GM23338 (cell line): ENCODE data around the gene STT3B. TPM values are rescaled to one million over a fixed set of nuclear protein-coding genes. Genes with fewer than 3 reads are reported as not detected.

ENCODE experiments used
- ATAC-seq: fragments of 200-7000 bp; cut with Tn5 transposase; 3 replicates; pipeline ENCODE4 v1.9.1; 2020
- DNase-seq: peaks from one replicate; pipeline ENCODE4 v3.0.0-alpha.2; 2015; ENCODE audit warnings: low spot score
- H2AFZ ChIP-seq: fragments of 200-600 bp; sonication (generic); 2 replicates; pipeline ENCODE4 v1.8.0; 2016; ENCODE audit warnings: antibody characterized with exemption, mild to moderate bottlenecking, moderate library complexity
- H3F3A ChIP-seq: fragments of 200-600 bp; sonication (generic); replicated peaks from 2 replicates; pipeline ENCODE4 v1.8.0; 2017; ENCODE audit warnings: antibody characterized with exemption, mixed run types, low read depth
- H3K27ac ChIP-seq: fragments of 200-600 bp; sonication (generic); 2 replicates; pipeline ENCODE4 v1.6.1; 2016; ENCODE audit warnings: low read depth
- H3K27me3 ChIP-seq: fragments of 200-600 bp; sonication (generic); 2 replicates; pipeline ENCODE4 v1.8.0; 2016; ENCODE audit warnings: mild to moderate bottlenecking, mixed run types, moderate library complexity; ENCODE audit not compliant: insufficient read depth
- H3K36me3 ChIP-seq: fragments of 200-600 bp; sonication (generic); 2 replicates; pipeline ENCODE4 v1.8.0; 2016; ENCODE audit warnings: mild to moderate bottlenecking; ENCODE audit not compliant: insufficient read depth
- H3K4me1 ChIP-seq: fragments of 200-600 bp; sonication (generic); 2 replicates; pipeline ENCODE4 v1.8.0; 2016; ENCODE audit warnings: mild to moderate bottlenecking, moderate library complexity; ENCODE audit not compliant: insufficient read depth
- H3K4me2 ChIP-seq: fragments of 200-600 bp; sonication (generic); 2 replicates; pipeline ENCODE4 v1.7.1; 2017; ENCODE audit warnings: mixed run types
- H3K4me3 ChIP-seq: fragments of 200-600 bp; sonication (generic); 2 replicates; pipeline ENCODE4 v1.6.1; 2016; ENCODE audit warnings: mixed run types
- H3K79me2 ChIP-seq: fragments of 200-600 bp; sonication (generic); replicated peaks from 2 replicates; pipeline ENCODE4 v1.8.0; 2017; ENCODE audit warnings: mild to moderate bottlenecking; ENCODE audit not compliant: insufficient read depth
- H3K9me2 ChIP-seq: fragments of 200-600 bp; sonication (generic); 2 replicates; pipeline ENCODE4 v1.8.0; 2017; ENCODE audit not compliant: insufficient read depth
- H4K20me1 ChIP-seq: fragments of 200-600 bp; sonication (generic); replicated peaks from 2 replicates; pipeline ENCODE4 v1.8.0; 2017; ENCODE audit warnings: mild to moderate bottlenecking; ENCODE audit not compliant: insufficient read depth
- H3K27ac Mint-ChIP-seq: 2 replicates; pipeline ENCODE4 v1.8.0; 2020; ENCODE audit warnings: inconsistent platforms, mild to moderate bottlenecking, moderate library complexity, mixed read lengths
- H3K27me3 Mint-ChIP-seq: 3 replicates; pipeline ENCODE4 v1.8.0; 2022; ENCODE audit warnings: low read depth, mild to moderate bottlenecking, moderate library complexity, mixed read lengths, inconsistent platforms; ENCODE audit not compliant: insufficient read depth, poor library complexity
- H3K36me3 Mint-ChIP-seq: 3 replicates; pipeline ENCODE4 v1.8.0; 2021; ENCODE audit warnings: low read depth, mild to moderate bottlenecking, inconsistent platforms, moderate library complexity, mixed read lengths
- H3K4me1 Mint-ChIP-seq: 3 replicates; pipeline ENCODE4 v1.8.0; 2020; ENCODE audit warnings: mild to moderate bottlenecking, inconsistent platforms, mixed read lengths
- H3K4me3 Mint-ChIP-seq: 3 replicates; pipeline ENCODE4 v1.8.0; 2021; ENCODE audit warnings: moderate library complexity, mild to moderate bottlenecking, inconsistent platforms, mixed read lengths
- H3K9me3 Mint-ChIP-seq: 3 replicates; pipeline ENCODE4 v1.8.0; 2020; ENCODE audit warnings: moderate library complexity, mild to moderate bottlenecking, inconsistent platforms, mixed read lengths
- CREB1 ChIP-seq: fragments of 250-450 bp; sonication (Bioruptor Pico); IDR thresholded peaks from 2 replicates; pipeline ENCODE4 v1.5.0; 2020; ENCODE audit warnings: low read depth, mild to moderate bottlenecking, moderate library complexity
- EZH2 ChIP-seq: fragments of 200-600 bp; sonication (generic); IDR thresholded peaks from one replicate; pipeline ENCODE4 v1.8.0; 2017; ENCODE audit warnings: antibody characterized with exemption, mild to moderate bottlenecking, low read depth; ENCODE audit not compliant: unreplicated experiment
- EZH2phosphoT487 ChIP-seq: fragments of 200-600 bp; sonication (generic); IDR thresholded peaks from one replicate; pipeline ENCODE4 v1.8.1; 2018; ENCODE audit warnings: antibody characterized with exemption; ENCODE audit not compliant: unreplicated experiment
- NANOG ChIP-seq: IDR thresholded peaks from 2 replicates; pipeline ENCODE4 v1.6.1; 2016; ENCODE audit warnings: antibody characterized with exemption, borderline replicate concordance
- POLR2AphosphoS5 ChIP-seq: IDR thresholded peaks from 2 replicates; pipeline ENCODE4 v1.6.1; 2016; ENCODE audit warnings: antibody characterized with exemption, low read depth
- ZNF114 ChIP-seq: fragments of 250-450 bp; sonication (Bioruptor Pico); IDR thresholded peaks from 2 replicates; pipeline ENCODE4 v1.5.0; 2020; ENCODE audit warnings: mild to moderate bottlenecking, moderate library complexity
- ZNF331 ChIP-seq: fragments of 250-450 bp; sonication (Bioruptor Pico); IDR thresholded peaks from 2 replicates; pipeline ENCODE4 v1.5.0; 2020; ENCODE audit warnings: low read depth, mild to moderate bottlenecking, moderate library complexity
- polyA plus RNA-seq: library from polyadenylated mRNA; unstranded; fragments of >200 nt; fragmentation: Nextera tagmentation; extraction: Ambion mirVana; gene quantifications from 2 replicates; pipeline ENCODE4 v1.2.1, GENCODE V29; 2016
- total RNA-seq: library from RNA; depleted of rRNA; stranded (reverse); fragments of >200 nt; shearing (Covaris generic); gene quantifications from 2 replicates; pipeline ENCODE4 v1.2.3, GENCODE V29; 2014
- TF ChIP-seq, protein P1 (sequence below), 2 experiments: fragments of 200-600 bp in 1 of 2; sonication (generic) in 1 of 2; conservative IDR thresholded peaks; 2 replicates each; pipeline versions ENCODE4 v1.5.1 to v1.6.1; 2016 to 2017; ENCODE audit warnings: antibody characterized with exemption in 2 of 2, low read depth in 2 of 2, mild to moderate bottlenecking in 2 of 2, moderate library complexity in 1 of 2
- TF ChIP-seq, protein P2 (sequence below): IDR thresholded peaks from 2 replicates; pipeline ENCODE4 v1.6.1; 2016; ENCODE audit warnings: antibody characterized with exemption
- TF ChIP-seq, protein P3 (sequence below): IDR thresholded peaks from one replicate; pipeline ENCODE4 v1.6.1; 2018; ENCODE audit warnings: antibody characterized with exemption; ENCODE audit not compliant: unreplicated experiment
- TF ChIP-seq, protein P4 (sequence below): fragments of 250-450 bp; sonication (Bioruptor Pico); IDR thresholded peaks from 2 replicates; pipeline ENCODE4 v1.5.0; 2020; ENCODE audit warnings: mild to moderate bottlenecking, moderate library complexity

STT3B gene
- total and polyA plus RNA-seq, 2 experiments from 2014 or later = 44.1 to 167 TPM

- TF ChIP-seq, protein P1, sequence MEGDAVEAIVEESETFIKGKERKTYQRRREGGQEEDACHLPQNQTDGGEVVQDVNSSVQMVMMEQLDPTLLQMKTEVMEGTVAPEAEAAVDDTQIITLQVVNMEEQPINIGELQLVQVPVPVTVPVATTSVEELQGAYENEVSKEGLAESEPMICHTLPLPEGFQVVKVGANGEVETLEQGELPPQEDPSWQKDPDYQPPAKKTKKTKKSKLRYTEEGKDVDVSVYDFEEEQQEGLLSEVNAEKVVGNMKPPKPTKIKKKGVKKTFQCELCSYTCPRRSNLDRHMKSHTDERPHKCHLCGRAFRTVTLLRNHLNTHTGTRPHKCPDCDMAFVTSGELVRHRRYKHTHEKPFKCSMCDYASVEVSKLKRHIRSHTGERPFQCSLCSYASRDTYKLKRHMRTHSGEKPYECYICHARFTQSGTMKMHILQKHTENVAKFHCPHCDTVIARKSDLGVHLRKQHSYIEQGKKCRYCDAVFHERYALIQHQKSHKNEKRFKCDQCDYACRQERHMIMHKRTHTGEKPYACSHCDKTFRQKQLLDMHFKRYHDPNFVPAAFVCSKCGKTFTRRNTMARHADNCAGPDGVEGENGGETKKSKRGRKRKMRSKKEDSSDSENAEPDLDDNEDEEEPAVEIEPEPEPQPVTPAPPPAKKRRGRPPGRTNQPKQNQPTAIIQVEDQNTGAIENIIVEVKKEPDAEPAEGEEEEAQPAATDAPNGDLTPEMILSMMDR (conservative IDR thresholded peaks at IDR 0.05; ENCODE audit: low read depth in 2 of 2) = no peak
Observed at GRCh38 chr3:31668242-31668641, 135.5 kb downstream of the STT3B start (continued).

DNA sequence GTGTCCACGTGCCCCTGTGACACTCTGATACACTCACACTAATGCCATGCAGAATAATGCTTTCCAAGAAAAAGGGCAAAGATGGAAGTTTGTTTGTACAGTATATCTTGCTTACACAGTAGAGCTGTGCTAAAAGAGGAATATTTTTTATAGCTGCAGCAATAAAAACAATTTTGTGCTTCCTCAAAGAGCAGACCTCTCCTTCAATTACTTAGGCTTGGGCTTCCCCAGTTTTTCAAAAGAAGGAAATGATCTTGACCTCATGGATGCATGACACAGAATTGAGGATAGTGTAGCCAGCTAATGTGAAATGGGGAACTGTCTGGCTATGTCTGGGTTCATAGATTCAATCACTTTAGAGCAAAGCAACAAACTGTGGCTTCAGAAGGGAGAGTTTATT is 137.4 kb downstream of the STT3B start:
- no peak for ATAC-seq
- no peaks in the 10 kb centered on the region for H3K9me3 Mint-ChIP-seq
- Histone ChIP-seq H3K4me3 (no peak overlapping the region), H2AFZ (no peak overlapping the region), H3K79me2 (peaks cover 2% of the 10 kb centered on the region; the same call in 1 of the 2 replicates), H3K9me2 (no peaks in the 10 kb centered on the region), H3K36me3 (no peaks in the 10 kb centered on the region), H3K4me1 (no peaks in the 10 kb centered on the region), H4K20me1 (peaks cover 4% of the 10 kb centered on the region; the same call in 1 of the 2 replicates), H3F3A (no peaks in the 10 kb centered on the region), H3K4me2 (no peak overlapping the region), H3K27ac (no peak overlapping the region), H3K27me3 (no peaks in the 10 kb centered on the region)
- TF ChIP-seq EZH2 (no peak), CREB1 (CRISPR knock-in tag) (no peak), EZH2phosphoT487 (no peak), ZNF331 (CRISPR knock-in tag) (no peak), NANOG (no peak), ZNF114 (no peak), POLR2AphosphoS5 (no peak)
- TF ChIP-seq, protein P2, sequence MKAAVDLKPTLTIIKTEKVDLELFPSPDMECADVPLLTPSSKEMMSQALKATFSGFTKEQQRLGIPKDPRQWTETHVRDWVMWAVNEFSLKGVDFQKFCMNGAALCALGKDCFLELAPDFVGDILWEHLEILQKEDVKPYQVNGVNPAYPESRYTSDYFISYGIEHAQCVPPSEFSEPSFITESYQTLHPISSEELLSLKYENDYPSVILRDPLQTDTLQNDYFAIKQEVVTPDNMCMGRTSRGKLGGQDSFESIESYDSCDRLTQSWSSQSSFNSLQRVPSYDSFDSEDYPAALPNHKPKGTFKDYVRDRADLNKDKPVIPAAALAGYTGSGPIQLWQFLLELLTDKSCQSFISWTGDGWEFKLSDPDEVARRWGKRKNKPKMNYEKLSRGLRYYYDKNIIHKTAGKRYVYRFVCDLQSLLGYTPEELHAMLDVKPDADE = no peak
- TF ChIP-seq, protein P3, sequence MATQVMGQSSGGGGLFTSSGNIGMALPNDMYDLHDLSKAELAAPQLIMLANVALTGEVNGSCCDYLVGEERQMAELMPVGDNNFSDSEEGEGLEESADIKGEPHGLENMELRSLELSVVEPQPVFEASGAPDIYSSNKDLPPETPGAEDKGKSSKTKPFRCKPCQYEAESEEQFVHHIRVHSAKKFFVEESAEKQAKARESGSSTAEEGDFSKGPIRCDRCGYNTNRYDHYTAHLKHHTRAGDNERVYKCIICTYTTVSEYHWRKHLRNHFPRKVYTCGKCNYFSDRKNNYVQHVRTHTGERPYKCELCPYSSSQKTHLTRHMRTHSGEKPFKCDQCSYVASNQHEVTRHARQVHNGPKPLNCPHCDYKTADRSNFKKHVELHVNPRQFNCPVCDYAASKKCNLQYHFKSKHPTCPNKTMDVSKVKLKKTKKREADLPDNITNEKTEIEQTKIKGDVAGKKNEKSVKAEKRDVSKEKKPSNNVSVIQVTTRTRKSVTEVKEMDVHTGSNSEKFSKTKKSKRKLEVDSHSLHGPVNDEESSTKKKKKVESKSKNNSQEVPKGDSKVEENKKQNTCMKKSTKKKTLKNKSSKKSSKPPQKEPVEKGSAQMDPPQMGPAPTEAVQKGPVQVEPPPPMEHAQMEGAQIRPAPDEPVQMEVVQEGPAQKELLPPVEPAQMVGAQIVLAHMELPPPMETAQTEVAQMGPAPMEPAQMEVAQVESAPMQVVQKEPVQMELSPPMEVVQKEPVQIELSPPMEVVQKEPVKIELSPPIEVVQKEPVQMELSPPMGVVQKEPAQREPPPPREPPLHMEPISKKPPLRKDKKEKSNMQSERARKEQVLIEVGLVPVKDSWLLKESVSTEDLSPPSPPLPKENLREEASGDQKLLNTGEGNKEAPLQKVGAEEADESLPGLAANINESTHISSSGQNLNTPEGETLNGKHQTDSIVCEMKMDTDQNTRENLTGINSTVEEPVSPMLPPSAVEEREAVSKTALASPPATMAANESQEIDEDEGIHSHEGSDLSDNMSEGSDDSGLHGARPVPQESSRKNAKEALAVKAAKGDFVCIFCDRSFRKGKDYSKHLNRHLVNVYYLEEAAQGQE = no peak
- TF ChIP-seq, protein P4, sequence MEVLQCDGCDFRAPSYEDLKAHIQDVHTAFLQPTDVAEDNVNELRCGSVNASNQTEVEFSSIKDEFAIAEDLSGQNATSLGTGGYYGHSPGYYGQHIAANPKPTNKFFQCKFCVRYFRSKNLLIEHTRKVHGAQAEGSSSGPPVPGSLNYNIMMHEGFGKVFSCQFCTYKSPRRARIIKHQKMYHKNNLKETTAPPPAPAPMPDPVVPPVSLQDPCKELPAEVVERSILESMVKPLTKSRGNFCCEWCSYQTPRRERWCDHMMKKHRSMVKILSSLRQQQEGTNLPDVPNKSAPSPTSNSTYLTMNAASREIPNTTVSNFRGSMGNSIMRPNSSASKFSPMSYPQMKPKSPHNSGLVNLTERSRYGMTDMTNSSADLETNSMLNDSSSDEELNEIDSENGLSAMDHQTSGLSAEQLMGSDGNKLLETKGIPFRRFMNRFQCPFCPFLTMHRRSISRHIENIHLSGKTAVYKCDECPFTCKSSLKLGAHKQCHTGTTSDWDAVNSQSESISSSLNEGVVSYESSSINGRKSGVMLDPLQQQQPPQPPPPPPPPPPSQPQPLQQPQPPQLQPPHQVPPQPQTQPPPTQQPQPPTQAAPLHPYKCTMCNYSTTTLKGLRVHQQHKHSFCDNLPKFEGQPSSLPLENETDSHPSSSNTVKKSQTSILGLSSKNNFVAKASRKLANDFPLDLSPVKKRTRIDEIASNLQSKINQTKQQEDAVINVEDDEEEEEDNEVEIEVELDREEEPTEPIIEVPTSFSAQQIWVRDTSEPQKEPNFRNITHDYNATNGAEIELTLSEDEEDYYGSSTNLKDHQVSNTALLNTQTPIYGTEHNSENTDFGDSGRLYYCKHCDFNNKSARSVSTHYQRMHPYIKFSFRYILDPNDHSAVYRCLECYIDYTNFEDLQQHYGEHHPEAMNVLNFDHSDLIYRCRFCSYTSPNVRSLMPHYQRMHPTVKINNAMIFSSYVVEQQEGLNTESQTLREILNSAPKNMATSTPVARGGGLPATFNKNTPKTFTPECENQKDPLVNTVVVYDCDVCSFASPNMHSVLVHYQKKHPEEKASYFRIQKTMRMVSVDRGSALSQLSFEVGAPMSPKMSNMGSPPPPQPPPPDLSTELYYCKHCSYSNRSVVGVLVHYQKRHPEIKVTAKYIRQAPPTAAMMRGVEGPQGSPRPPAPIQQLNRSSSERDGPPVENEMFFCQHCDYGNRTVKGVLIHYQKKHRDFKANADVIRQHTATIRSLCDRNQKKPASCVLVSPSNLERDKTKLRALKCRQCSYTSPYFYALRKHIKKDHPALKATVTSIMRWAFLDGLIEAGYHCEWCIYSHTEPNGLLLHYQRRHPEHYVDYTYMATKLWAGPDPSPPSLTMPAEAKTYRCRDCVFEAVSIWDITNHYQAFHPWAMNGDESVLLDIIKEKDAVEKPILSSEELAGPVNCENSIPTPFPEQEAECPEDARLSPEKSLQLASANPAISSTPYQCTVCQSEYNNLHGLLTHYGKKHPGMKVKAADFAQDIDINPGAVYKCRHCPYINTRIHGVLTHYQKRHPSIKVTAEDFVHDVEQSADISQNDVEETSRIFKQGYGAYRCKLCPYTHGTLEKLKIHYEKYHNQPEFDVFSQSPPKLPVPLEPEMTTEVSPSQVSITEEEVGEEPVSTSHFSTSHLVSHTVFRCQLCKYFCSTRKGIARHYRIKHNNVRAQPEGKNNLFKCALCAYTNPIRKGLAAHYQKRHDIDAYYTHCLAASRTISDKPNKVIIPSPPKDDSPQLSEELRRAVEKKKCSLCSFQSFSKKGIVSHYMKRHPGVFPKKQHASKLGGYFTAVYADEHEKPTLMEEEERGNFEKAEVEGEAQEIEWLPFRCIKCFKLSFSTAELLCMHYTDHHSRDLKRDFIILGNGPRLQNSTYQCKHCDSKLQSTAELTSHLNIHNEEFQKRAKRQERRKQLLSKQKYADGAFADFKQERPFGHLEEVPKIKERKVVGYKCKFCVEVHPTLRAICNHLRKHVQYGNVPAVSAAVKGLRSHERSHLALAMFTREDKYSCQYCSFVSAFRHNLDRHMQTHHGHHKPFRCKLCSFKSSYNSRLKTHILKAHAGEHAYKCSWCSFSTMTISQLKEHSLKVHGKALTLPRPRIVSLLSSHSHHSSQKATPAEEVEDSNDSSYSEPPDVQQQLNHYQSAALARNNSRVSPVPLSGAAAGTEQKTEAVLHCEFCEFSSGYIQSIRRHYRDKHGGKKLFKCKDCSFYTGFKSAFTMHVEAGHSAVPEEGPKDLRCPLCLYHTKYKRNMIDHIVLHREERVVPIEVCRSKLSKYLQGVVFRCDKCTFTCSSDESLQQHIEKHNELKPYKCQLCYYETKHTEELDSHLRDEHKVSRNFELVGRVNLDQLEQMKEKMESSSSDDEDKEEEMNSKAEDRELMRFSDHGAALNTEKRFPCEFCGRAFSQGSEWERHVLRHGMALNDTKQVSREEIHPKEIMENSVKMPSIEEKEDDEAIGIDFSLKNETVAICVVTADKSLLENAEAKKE = no peak
- DNase-seq = no peak
- H3K36me3 Mint-ChIP-seq = peaks cover 50% of the 10 kb centered on the region
- H3K4me3 Mint-ChIP-seq = no peak overlapping the region
- no peaks in the 10 kb centered on the region for H3K27me3 Mint-ChIP-seq
- peaks cover 16% of the 10 kb centered on the region for H3K4me1 Mint-ChIP-seq
- H3K27ac Mint-ChIP-seq = no peak overlapping the region
